NCI-H1436 (cell line): ENCODE results near the gene KIAA1549.
"Not testable (repeated sequence)": the region's sequence is repeated elsewhere in the genome, so short reads cannot be mapped to it uniquely, and the experiment has no call there.

Source experiments
- DNase-seq: peaks from one replicate; lab custom pipeline; 2025; lab: John Stamatoyannopoulos, UW

KIAA1549 gene

DNA sequence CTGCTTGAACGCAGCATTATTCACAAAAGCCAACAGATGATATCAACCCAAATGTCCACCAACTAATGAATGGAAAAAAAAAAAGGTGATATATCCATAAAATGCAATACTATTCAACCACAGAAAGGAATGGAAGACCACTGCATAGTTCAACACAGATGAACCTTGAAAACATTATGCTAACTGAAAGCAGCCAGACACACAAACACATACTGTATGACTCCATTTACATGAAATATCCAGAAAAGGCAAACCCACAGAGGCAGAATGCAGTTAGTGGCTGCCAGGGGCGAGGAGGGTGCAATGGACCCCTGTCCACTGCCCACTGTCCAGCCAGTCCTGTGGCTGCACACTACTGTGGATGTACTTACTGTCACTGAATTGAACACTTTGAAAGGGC lies 36.6 kb downstream of the KIAA1549 start:
- DNase-seq: no peak

DNA sequence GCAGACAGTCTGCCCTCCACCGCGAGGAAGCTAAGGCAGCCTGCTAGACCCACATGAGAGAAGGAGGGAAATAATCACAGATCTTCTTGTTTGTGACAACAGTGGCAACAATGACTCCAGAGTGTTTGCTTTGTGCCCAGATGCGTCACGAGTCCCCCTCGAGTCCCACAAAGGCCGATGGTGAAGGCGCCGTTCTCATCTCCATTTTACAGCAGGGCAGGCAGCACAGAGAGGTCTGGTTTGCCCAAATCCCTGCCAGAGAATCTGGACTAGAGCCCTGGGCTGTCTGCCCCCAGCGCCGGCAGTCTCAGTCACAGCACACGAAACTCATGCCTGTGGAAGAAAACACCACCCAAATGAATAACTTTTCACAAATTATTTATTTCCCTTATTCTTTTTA lies 38.1 kb downstream of the KIAA1549 start:
- peak; percentile 52 for DNase-seq

DNA sequence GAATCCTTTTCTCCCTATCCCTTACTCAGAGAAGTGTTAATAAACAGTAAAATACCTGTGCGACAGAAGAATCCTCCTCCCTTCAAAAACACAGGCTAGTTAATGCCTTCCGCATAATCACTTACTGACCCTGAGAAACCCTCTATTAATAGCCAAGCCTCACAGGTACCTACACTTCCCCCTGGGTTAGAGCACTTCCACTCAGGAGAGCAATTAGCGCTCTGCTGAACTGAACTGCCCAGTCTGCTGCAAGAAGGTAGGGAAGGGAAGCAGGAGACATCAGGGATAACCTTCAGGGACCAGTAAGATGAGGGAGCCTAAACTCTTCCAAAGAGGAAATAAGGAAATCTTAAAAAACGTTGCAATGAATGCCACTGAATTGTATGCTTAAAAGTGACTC lies 39.6 kb downstream of the KIAA1549 start:
- DNase-seq: no peak

DNA sequence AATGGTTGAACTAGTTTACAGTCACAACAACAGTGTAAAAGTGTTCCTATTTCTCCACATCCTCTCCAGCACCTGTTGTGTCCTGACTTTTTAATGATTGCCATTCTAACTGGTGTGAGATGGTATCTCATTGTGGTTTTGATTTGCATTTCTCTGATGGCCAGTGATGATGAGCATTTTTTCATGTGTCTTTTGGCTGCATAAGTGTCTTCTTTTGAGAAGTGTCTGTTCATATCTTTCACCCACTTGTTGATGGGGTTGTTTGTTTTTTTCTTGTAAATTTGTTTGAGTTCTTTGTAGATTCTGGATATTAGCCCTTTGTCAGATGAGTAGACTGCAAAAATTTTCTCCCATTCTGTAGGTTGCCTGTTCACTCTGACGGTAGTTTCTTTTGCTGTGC lies 40.6 kb downstream of the KIAA1549 start:
- not testable (repeated sequence) for DNase-seq

DNA sequence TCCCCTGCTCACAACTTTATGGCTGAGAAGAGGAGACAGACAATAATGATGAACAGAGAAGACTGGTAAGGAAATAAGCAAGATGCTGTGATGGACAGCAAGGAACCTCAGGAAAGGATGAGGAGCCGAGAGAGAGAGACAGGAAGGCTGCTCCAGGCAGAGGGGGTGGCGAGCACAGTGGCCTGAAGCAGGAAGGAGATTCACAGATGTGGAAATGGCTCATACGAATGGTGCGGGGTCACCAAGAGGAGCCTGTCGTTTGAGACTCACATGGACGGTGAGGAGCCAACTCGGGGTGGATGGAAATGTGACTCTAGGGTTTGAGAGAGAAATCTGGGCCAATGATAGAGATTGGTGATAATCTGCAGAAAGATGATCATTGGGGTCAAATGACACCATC lies 43.7 kb downstream of the KIAA1549 start:
- DNase-seq: no peak

DNA sequence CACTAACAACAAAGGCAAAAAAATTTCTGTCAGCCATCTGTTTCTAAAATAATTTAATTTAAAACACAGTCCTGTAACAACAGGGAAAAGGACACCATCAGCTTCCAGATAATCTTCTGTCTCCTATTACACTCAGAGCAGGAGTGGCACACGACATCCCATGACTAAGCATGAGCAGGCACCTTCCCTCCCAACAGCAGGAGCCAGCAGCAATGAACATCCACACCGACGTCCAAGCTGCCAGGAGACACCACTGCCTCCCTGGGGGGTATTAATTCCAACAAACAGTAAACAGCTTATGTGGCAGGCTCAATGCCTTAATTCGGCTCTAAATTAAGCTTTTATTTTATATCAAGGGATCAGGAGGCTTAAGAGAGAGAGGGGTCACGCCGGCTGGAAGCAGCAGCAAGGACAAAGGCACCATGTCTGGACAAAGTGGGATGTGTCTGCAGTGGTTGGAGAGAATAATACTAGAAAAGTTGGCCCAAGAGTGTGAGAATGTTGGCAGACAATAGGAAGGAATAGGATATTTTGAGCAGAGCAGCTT lies 45.7 kb downstream of the KIAA1549 start:
- peak; percentile 32 for DNase-seq

DNA sequence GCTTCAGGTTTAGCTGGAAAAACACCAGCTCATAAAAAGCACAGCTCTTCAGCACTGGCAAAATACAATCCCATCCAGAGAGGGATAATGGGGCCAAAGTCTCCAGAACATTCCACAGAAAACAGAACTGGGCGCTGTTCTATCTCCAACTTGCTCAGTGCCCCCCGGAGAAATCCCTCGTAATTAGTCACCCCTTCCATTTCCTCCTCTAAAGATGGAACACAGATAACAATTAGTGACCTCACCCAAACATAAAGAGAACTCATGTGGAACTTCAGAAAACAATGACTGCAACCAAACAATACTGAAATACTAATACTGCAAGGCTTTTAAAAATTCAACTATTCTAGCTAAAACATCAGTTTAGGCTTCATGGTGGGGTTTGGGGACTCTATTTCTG lies 46.3 kb downstream of the KIAA1549 start:
- no peak for DNase-seq

DNA sequence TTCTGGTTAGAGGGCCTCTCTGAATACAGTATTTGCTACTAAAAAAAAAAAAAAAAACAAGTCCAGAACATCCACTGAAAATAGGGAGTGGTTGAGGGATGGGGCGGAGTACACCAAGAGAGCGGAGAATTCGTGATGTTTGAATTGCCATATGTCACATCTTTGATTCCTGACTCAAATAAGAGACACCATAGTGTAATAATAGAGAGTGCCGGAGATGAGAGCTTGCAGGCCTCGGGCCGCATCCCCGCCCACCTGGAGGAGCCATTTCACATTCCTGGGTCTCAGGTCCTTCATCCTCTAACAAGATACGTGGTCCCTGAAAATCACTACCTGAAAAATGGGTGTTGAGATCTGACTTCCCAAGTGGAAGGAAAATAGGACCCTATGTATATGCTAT lies 46.8 kb downstream of the KIAA1549 start:
- DNase-seq: no peak

DNA sequence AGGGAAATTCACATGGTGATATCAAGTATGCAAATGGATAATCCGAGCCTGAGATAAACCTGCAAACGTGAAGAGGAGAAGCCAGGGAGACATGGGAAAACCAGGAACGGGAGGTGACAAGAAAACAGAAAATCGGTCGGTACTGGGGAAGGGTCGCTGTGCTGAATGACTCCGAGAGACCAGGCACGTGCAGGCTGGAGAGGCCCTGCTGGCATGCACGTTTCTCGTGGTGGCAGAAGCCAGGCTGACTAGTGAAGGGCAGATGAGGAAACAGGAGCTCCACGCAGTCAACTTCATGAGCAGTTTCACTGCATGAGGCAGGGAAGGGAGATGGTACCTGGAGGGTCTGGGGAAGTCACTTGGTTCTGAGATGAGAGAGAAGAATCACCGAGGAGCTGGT lies 48.3 kb downstream of the KIAA1549 start:
- no peak for DNase-seq

DNA sequence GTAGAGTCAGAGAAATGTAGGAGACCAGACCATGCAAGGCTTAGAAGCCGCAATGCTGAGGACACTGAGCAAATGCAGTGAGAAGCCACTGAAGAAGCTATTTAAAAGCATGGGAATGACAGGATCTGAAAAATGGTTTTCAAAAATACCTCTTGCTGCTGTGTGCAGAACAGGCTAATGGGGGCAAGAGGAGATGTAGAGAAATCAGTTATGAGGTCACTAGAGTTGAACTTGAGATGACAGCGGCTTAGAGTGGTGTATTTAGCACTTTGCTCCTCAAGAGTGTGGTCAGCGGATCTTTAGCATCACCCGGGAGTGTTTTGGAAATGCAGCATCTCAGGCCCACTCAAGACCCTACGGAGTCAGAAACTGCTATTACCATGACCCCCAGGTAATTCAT lies 48.8 kb downstream of the KIAA1549 start:
- no peak for DNase-seq

DNA sequence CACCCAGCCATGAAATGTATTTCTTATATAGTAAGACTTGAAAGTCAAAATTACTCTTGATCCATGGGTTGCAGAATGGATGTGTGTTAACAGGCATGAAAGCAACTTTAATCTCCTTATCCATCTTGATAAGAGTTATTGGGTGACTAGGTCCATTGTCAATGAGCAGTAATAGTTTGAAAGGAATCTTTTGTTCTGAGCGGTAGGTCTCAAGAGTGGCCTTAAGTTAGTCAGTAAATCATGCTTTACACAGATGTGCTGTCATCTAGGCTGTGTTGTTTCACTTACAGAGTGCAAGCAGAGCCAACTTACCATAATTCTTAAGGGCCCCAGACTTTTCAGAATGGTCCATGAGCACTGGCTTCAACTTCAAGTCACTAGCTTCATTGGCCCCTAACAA lies 51.2 kb downstream of the KIAA1549 start:
- no peak for DNase-seq

DNA sequence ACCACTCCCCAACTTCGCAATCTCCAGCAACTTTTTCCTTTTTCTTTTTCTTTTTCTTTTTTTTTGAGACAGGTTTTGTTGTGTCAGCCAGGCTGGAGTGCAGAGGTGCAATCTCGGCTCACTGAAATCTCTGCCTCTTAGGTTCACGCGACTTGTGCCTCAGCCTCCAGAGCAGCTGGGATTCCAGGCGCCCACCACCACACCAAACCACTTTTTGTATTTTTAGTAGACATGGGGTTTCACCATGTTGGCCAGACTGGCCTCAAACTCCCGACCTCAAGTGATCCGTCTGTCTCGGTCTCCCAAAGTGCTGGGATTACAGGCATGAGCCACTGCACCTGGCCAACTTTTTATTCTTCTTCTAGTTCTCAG lies 55.0 kb downstream of the KIAA1549 start:
- no peak for DNase-seq

DNA sequence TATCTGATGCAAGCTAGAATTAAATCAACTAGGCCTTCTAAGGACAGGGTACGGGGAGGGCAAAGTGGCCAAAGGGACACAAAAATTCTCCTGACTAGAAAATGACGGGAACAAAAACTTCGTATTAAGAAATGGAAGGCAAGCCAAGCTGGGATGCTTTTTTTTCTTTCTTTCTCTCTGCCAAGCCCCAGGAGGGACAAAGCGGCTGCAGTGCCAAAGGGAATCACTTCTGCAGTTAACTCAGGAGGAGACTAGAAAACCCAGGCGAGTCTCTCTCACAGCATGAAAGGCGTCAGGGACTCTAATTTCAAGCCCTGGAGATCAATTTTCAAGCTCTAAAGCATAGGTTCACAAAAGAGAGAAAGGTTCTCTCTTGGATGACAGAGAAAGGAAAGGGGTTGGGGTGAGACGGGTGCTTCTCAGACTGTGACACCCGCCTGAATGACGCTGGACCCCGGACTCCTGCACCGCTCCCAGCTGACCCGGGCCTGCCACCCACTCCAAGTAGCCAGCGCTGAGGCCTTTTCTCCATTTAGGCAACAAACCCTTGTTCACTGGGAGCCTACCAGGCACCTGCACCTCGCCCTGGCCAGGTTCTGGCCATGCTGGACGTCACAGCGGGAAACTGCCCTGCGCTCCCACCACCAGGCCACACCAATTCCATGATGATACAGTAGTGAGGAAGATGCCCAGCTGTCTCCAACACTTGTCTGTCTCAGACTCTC lies 56.5 kb downstream of the KIAA1549 start:
- no peak for DNase-seq

DNA sequence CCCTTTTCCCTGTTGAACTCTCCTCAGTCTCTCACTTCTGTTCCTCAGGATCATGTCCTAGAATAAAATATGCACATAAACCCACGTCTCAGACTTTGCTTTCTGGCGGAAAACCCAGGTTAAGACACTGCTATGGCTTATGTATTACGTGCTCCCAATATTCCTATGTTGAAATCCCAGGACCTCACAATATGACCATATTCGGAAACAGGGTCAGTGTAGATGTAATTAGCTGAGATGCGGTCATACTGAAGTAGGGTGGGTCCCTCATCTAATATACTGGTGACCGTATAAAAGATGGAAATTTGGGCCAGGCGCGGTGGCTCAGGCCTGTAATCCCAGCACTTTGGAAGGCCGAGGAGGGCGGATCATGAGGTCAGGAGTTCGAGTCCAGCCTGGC lies 59.9 kb downstream of the KIAA1549 start:
- DNase-seq: no peak

DNA sequence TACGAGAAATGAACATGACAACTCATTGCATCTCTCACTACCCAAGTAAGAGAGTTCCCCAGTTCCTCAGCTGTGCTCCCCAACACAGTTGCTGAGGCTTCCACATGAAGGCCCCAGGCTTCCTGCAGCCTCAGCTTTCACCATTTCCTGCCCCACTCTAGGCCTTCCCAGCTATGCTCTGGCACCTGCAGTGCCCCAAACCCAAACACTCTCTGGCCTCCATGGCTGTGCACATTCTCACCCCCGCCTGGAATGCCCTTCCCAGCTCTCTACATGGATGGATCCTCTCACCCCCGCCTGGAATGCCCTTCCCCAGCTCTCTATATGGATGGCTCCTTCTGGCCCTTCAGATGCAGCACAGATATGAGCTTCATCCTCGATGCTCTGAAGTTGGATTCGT lies 61.3 kb downstream of the KIAA1549 start:
- DNase-seq: no peak

DNA sequence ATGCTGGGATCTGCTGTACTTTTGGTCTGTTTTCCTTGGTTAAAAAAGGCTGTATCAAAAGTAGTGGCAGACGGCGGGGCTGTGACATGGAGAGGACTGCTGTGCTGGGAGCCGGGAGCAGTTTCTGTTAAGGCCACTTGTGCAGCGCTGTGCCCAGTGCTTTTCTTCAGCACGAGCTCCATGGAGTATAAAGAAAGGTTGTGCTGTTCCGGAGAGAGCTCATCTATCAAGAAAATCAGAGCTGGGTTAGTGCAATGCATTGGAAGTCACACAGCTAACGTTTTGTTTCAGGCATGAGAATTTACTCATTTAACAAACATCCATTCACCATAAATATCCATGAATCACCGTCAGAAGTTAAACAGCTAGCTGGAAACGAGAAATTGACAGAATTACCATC lies 62.0 kb downstream of the KIAA1549 start:
- DNase-seq: no peak

DNA sequence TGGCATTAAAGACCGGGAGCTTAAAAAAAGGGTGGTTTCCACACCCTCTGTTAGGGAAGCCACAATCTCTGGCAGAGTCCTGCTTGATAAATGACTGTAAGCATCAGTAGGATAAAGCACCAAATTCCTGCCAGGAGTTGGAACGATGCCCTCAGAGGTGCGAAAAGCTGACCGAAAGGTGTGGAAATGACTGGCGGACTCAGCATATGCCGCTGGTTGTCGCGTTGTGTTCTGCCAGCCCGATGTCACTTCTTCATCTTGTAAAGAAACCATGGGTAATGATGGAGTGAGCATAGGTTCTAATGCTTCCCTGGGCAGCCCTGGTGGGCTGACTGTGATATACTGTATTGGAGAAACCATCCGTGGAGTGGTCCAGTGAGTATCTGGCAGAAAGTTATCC lies 62.4 kb downstream of the KIAA1549 start:
- DNase-seq: no peak

DNA sequence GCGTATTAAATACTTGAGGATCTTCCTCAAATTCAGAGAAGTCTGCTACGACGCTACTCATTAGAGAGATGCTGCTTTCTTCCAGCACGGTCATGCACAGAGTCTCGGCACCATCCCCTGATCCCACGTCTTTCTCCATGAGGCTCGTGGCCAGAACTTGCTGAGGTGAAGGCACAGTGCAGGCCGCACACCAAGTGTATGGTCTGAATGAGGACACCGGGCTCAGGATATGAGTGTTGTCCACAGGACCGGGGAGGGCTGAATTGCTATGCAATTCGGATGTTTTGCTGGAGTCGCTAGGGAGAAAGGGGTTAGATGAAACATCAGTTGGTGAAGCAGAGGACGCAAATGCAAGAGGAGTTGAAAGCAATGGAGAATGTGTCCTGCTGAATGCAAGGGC lies 63.0 kb downstream of the KIAA1549 start:
- DNase-seq: no peak

DNA sequence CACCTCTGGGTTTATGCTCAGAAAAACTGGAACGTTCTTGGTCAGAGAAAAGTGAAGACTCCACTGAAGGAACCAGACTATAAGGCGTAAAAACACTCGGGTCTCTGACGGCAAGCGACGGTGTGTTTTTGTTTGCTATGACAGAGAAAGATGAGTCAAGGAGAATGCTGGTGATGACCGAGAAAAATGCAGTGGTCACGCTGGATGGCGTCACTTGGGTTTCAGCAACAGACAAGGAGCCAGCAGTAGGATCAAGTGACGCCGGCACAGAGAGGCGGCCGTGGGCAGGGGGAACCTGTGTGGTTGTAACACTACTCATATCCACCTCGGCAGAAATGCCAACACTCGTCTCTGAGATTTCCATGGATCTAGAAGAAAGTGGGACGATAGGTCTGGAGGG lies 63.4 kb downstream of the KIAA1549 start:
- DNase-seq: no peak

DNA sequence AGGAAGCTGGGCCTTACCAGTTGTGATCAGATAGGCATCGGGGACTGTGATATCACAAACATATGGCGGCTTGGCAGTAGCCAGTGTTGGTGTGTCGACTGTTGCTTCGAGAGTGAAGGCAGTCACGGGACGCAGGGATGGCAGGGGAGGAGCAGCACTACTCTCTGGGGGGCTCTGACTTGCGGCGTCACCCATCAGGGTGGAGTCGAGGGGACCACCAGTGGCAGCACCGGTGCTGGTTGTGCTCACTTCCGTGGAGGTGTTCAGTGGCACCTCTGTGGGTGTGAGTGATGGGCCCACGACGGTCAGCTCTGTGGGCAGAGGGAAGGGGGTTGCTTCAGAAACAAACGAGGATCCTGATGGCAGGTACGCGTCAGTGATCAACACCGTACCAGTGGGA lies 64.5 kb downstream of the KIAA1549 start:
- DNase-seq: no peak

DNA sequence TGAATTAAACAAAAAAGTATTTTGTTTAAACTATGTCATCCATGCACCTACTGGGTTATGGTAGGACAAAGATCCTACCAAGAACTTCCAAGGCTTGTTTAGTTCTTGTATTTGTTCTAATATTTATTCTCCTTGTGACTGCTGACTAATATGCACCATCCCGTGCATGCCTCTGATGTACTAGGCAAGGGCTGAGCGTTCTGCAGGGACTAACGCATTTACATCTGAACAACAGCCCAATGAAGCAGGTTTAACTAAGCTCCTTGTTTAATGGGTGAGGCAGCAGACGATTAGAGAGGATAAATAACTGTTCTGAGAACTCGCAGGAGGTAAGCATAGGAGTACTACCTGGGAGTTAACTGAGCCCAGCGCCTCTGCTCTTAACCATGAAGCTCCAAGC lies 64.9 kb downstream of the KIAA1549 start:
- no peak for DNase-seq

DNA sequence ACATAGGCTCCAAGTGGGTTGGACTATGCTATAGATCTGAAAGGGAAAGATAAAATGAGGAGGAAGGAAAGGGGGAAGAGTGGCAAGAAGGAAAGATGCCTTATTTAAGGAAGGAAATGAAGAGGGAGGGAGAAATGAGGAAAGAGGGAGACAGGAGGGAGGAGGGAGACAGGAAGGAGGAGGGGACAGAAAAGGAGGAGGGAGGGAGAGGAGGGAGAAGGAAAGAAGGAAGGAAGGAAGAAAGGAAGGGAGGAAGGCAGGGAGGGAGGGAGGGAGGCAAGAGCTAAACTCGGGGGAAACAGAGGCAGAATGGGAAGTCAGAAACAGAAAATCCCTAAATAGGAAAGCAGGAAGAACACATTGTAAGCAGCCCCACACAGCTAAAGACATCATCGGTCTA lies 67.4 kb downstream of the KIAA1549 start:
- no peak for DNase-seq

DNA sequence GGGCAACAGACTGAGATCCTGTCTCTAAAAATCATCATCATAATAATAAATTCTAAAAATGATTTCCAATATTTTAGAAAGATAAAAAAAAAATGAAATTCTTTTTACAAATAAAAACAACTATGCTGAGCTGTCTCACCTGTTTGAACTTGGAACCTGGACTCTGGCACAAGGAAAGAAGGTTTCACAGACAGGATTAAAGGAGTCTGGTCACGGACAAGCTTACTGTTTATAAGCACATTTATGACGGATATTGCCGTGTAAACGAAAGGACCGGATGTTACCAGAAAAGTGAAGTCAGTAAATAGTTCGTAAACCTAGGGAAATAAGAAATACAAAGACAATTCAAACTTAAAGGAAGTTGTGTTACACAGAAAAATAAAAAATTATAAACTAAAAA lies 70.2 kb downstream of the KIAA1549 start:
- DNase-seq: no peak

DNA sequence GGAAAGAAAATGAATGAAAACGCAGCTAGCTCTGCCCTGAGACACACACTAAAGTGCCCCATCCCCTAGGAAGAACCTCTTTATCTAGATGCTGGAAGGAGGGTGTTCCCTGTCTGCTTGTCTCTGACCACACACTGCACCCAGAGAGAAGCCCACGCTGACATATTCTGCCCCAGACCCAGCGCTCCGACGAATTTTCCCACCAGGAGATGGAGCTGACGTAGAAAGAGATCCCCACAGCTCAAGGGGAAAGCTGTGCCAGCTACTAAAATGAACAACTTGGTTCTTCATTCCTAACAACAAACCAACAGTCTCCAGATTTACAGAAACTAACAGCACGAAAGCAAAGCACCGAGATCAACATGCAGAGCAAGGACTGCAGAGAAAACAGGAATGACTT lies 73.3 kb downstream of the KIAA1549 start:
- DNase-seq: no peak
